Heart left ventricle (tissue), 13 donors: Measurements from ENCODE around the gene PPHLN1.

Source experiments
- POLR2A ChIP-seq, 2 donors: fragments of 450-650 bp; IDR thresholded peaks; one replicate each; pipeline ENCODE4 v1.6.1; 2017; ENCODE audit warnings: antibody characterized with exemption in 2 of 2, mild to moderate bottlenecking in 2 of 2, moderate library complexity in 2 of 2
- TF ChIP-seq, protein P1 (sequence below), 12 donors: fragments of 200-600 bp; sonication (generic) in 4 of 12; IDR thresholded peaks; one replicate each; pipeline versions ENCODE4 v1.5.0 to v1.8.0; 2018 to 2022; ENCODE audit warnings: antibody characterized with exemption in 12 of 12, mild to moderate bottlenecking in 5 of 12
- donor health status: ischemic (EF 13 %, LVEDD 7.1; RV severe dilation, severe dysfunction).
- donor health status: DM: no; HTN: yes; CAD: no.
- donor health status: DM: no; HTN: no; CAD: no.
- donor health status: ischemic (EF 25% LVEDD 6.9; RV normal size, moderate dysfunction).
- donor health status: ischemic (EF 25% LVEDD 5.7; RV mildly dilated, moderate dysfunction).
- donor health status: ischemic (EF 35%, LVEDD 5.7; RV mildly dilated, moderate dysfunction).
- donor health status: nonischemic (EF 11% LVEDD 7.7; RV severe dilation, severe dysfunction).
- donor health status: DM: yes; HTN: yes; CAD: no.
- donor health status: PGD.
- donor health status: ischemic (EF 29% LVEDD 5.4; RV normal size, mild dysfunction).
- donor health status: nonischemic (EF 23%, LVEDD 6.1; RV moderate dilation, normal function).

DNA sequence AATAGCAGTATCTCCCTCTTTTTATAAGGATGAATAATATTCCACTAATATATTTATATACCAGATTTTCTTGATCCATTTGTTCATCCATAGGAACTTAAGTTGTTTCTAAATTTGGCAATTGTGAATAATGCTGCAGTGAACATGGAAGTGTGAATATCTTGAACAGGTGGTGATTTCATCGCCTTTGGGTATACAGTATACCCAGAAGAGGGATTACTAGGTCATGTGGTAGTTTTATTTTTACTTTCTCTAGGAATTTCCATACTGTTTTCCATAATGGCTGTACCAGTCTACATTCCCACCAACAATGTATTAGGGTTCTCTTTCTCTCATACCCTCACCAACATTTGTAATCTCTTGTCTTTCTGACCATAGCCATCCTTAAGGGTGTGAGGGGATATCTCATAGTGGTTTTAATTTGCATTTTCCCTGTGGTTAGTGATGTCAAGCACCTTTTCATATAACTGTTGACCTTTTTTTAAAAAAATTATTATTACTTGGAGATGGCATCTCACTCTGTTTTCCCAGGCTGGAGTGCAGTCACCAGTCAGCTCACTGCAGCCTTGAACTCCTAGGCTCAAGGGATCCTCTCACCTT is 20.5 kb downstream of the PPHLN1 start:
- TF ChIP-seq, protein P1, sequence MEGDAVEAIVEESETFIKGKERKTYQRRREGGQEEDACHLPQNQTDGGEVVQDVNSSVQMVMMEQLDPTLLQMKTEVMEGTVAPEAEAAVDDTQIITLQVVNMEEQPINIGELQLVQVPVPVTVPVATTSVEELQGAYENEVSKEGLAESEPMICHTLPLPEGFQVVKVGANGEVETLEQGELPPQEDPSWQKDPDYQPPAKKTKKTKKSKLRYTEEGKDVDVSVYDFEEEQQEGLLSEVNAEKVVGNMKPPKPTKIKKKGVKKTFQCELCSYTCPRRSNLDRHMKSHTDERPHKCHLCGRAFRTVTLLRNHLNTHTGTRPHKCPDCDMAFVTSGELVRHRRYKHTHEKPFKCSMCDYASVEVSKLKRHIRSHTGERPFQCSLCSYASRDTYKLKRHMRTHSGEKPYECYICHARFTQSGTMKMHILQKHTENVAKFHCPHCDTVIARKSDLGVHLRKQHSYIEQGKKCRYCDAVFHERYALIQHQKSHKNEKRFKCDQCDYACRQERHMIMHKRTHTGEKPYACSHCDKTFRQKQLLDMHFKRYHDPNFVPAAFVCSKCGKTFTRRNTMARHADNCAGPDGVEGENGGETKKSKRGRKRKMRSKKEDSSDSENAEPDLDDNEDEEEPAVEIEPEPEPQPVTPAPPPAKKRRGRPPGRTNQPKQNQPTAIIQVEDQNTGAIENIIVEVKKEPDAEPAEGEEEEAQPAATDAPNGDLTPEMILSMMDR (IDR thresholded peaks at IDR 0.05) = no peak
- no peak for TF ChIP-seq POLR2A (IDR thresholded peaks at IDR 0.05)
